GM15510 (cell line): ENCODE measurements around the gene RPL3.
A peak's percentile ranks its signal among the peaks of the same experiment; 100 is the strongest.

Experiments
- POLR2A ChIP-seq: IDR thresholded peaks from 3 replicates; pipeline ENCODE4 v1.6.1; 2011; ENCODE audit warnings: borderline replicate concordance; ENCODE audit not compliant: insufficient read length; ENCODE audit errors: extremely low read depth

RPL3 gene

GRCh38 chr22:39268645-39269044 is 50.8 kb downstream of the RPL3 start:
- TF ChIP-seq POLR2A, result no peak

- no peak for TF ChIP-seq POLR2A
These were observed 51.4 kb downstream of the RPL3 start for GRCh38 chr22:39267974-39268373.

- peak; percentile 20 for TF ChIP-seq POLR2A
These were observed 52.9 kb downstream of the RPL3 start for GRCh38 chr22:39266398-39267030.

- no peak for TF ChIP-seq POLR2A
These were observed 54.1 kb downstream of the RPL3 start for GRCh38 chr22:39265143-39265886.

- no peak for TF ChIP-seq POLR2A
These were observed 54.9 kb downstream of the RPL3 start for GRCh38 chr22:39264349-39265038.

GRCh38 chr22:39263626-39264348 is 55.6 kb downstream of the RPL3 start:
- TF ChIP-seq POLR2A, result no peak
